ENCODE data around the gene ZDHHC1. TPM values are rescaled to one million over a fixed set of nuclear protein-coding genes. Genes with fewer than 3 reads are reported as not detected.
A peak's percentile ranks its signal among the peaks of the same experiment; 100 is the strongest.

ZDHHC1 gene
- total and polyA plus RNA-seq, 7 donors, result 1.7 to 11.0 (median 5.8) TPM

- no peak for ATAC-seq
- Histone ChIP-seq H3K4me3 (no peak overlapping the region), H3K36me3 (ENCODE audit: insufficient read depth in 1 of 2, low read depth in 1 of 2) (no peaks in the 10 kb centered on the region), H3K27ac (peak overlapping the region; percentile 39), H3K4me1 (peaks cover 23% of the 10 kb centered on the region), H3K9me3 (no peaks in the 10 kb centered on the region), H3K27me3 (ENCODE audit: insufficient read depth in 3 of 3, low read length in 2 of 3) (no peaks in the 10 kb centered on the region)
- WGBS, 3 donors, result 58 to 66% (median 59%) methylated on average over 6 of the region's 6 CpGs
- intact Hi-C loops (cut with DNase I), result loop anchor here (10.0 kb wide), 2 partner anchors 149 to 159 kb away; no protein-coding TSS in a partner anchor
- no peak for TF ChIP-seq CTCF (IDR thresholded peaks at IDR 0.05)
- DNase-seq, result no peak
These were observed 2.0 kb downstream of the ZDHHC1 start for GRCh38 chr16:67413978-67414911.

DNA sequence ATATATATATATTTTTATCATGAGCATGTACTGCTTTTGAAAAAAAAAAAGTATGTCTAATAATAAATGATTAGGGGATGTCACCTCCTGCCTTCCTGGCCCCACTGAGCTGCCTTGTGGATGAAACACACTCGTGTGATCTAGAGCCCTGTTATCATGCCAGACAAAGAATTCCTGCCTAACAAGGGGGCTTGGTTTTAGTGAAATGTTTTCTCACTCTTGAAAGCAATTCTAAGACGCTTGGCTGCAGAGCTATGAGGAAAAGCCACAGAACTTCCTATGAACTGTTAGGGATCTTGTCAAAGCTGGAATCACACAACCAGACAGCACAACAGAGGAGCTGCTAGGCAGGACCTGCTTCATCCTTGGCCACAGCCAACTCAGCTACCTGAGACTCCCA is 4.0 kb downstream of the ZDHHC1 start:
- Histone ChIP-seq H3K27ac (no peak overlapping the region), H3K9me3 (no peaks in the 10 kb centered on the region), H3K4me3 (no peak overlapping the region), H3K36me3 (ENCODE audit: insufficient read depth in 1 of 2, low read depth in 1 of 2) (no peaks in the 10 kb centered on the region), H3K27me3 (ENCODE audit: insufficient read depth in 3 of 3, low read length in 2 of 3) (no peaks in the 10 kb centered on the region), H3K4me1 (peaks cover 26% of the 10 kb centered on the region)
- DNase-seq (no peak), ATAC-seq (no peak)
- WGBS, 3 donors, result 58 to 69% (median 61%) methylated on average over 2 of the region's 2 CpGs
- intact Hi-C loops (cut with DNase I), result loop anchor here (10.0 kb wide), 2 partner anchors 147 to 157 kb away; no protein-coding TSS in a partner anchor
- TF ChIP-seq CTCF (IDR thresholded peaks at IDR 0.05), result no peak

- Histone ChIP-seq H3K27ac (no peak overlapping the region), H3K4me1 (peaks cover 35% of the 10 kb centered on the region), H3K4me3 (no peak overlapping the region), H3K9me3 (no peaks in the 10 kb centered on the region), H3K27me3 (ENCODE audit: insufficient read depth in 3 of 3, low read length in 2 of 3) (no peaks in the 10 kb centered on the region), H3K36me3 (ENCODE audit: insufficient read depth in 1 of 2, low read depth in 1 of 2) (no peaks in the 10 kb centered on the region)
- intact Hi-C loops (cut with DNase I), result loop anchor here (10.0 kb wide), 2 partner anchors 147 to 157 kb away; no protein-coding TSS in a partner anchor
- ATAC-seq (no peak), DNase-seq (no peak)
- TF ChIP-seq CTCF (IDR thresholded peaks at IDR 0.05), result no peak
- WGBS, 3 donors, result 93 to 96% (median 94%) methylated on average over 3 of the region's 3 CpGs
These were observed 4.9 kb downstream of the ZDHHC1 start for GRCh38 chr16:67411339-67411738.

DNA sequence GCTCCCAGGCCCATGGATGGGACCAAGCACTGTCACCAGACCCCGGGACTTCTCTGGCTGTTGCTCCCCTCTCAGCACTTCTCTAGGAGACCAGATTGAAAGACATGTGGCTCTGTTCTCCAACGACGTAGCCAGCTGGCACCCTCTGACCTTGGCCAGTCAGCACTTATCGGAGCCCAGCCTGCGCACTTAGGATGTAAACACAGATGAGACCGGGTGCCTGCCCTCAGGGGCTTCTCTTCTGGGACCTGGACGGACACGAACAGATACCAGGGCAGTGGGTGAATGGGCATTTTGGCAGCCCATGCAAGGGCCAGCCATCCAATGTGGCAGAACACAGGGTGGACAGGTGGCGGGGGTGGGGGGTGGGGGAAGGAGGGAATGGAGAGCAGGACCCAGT is 6.6 kb downstream of the ZDHHC1 start:
- Histone ChIP-seq H3K9me3 (no peaks in the 10 kb centered on the region), H3K4me1 (peaks cover 42% of the 10 kb centered on the region), H3K36me3 (ENCODE audit: insufficient read depth in 1 of 2, low read depth in 1 of 2) (no peaks in the 10 kb centered on the region), H3K4me3 (no peak overlapping the region), H3K27me3 (ENCODE audit: insufficient read depth in 3 of 3, low read length in 2 of 3) (no peaks in the 10 kb centered on the region), H3K27ac (no peak overlapping the region)
- no peak for TF ChIP-seq CTCF (IDR thresholded peaks at IDR 0.05)
- ATAC-seq (peak in 2 of 4 donors; percentile 45 to 47), DNase-seq (no peak)
- 42 to 71% (median 43%) methylated on average over 9 of the region's 9 CpGs for WGBS, 3 donors
- intact Hi-C loops (cut with DNase I), result loop anchor here (10.0 kb wide), 2 partner anchors 145 to 155 kb away; no protein-coding TSS in a partner anchor

Data from psoas muscle (tissue), 8 donors.